HG02610 (cell line): ENCODE measurements around the gene SFXN3.

Experiments used
- ATAC-seq: cut with Tn5 transposase; IDR thresholded peaks from one replicate; pipeline ENCODE4 v1.9.1; 2021; ENCODE audit warnings: mild to moderate bottlenecking, moderate library complexity; ENCODE audit not compliant: unreplicated experiment

The SFXN3 gene

DNA sequence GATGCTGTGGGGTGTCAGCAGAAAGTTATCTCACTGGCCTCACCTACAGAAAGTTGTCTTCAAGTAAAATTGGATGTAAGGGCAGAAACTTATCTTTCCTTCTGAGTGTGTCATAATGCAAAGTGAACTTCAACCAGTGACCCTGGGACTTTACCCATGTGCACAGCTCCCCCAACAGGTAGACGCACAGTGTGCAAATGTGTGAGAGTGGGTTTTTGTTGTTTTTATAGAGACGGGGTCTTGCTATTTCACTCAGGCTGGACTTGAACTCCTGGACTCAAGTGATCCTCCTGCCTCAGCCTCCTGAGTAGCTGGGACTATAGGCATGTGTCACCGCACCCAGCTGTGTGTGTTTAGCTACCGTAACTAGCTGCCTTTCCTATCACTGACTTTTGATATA is 24.4 kb downstream of the SFXN3 start:
- no peak for ATAC-seq

DNA sequence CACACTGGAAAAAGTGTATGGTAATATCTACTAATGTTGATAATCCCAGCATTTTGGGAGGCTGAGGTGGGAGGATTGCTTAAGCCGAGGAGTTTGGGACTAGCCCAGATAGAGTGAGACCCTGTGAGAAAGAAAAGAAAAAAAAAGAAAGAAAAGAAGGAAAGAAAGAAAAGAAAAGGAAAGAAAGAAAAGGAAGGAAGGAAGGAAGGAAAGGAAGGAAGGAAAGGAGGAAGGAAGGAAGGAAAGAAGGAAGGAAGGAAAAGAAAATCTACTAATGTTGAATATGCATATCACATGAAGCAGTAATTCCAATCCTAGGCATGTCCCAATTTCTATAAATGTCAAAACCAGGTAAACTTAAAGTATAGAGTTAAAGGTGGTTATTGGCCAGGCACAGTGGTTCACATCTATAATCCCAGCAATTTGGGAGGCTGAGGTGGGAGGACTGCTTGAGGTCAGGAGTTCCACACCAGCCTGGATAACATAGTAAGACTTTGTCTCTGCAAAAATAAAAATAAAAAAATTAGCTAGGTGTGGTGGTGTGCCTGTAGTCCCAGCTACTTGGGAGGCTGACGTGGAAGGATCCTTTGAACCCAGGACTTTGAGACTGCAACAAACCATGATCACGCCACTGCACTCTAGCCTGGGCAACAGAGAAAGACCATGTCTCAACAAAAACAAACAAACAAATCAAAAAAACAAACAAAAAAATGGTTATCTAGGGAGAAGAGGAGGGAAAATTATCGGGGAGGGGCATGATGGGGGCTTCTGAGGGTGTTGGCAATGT is 25.5 kb downstream of the SFXN3 start:
- ATAC-seq = no peak

DNA sequence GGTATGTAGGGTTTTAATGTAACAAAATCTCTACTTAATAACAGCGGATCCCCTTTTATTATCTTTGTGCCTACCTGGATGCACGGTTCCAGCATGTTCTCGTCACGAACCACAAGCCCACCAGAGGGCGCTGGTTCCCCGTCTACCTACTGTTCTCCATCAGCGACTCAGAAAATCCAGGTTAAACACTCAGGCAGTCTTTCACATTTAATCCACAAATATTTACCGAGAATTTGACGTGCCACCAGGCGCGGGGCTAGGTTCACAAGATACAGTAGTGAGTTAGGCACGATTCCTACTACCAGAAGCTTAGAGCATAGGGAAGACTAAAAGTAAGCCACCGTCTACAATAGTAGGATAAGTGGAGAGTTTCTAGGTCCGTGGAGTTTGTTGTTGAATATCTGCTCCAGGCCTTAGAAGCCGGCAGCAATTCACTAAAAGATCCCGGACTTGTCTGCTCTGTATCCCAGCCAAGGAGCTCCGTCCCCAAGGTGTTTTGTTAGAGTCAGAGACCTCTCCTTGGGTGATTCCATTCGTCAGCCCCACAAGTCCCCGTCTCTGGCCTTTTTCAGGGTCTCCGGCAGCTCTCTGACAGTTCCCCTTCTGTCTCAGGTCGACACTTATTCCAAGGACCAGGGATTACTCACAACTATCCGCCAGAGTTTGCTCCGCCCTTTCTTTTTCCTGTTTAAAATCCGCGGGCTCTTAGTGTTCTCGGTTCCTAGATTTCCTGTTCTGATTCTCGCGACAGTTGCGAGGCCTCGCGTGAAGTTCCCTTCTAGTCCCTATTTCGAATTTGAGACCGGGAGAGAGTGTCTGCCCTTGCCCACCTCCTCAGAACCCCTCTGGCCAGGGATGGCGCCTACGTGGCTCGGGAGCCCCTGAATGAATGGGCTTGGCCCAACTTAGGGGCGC is 29.3 kb downstream of the SFXN3 start:
- peak; percentile 37 for ATAC-seq

GRCh38 chr10:101060951-101061623 is 30.1 kb downstream of the SFXN3 start:
- peak; percentile 58 for ATAC-seq

- ATAC-seq = no peak
Observed at GRCh38 chr10:101061624-101062231, 30.7 kb downstream of the SFXN3 start, which contains the start of gene KAZALD1. KAZALD1 (plus strand) TSS chr10:101061989; CDS start chr10:101062593, 604 bp downstream.

GRCh38 chr10:101062232-101063049 is 31.4 kb downstream of the SFXN3 start:
- ATAC-seq = peak; percentile 27

- ATAC-seq = no peak
Observed at GRCh38 chr10:101063050-101063525, 32.1 kb downstream of the SFXN3 start.

- ATAC-seq = no peak
Observed at GRCh38 chr10:101063548-101064414, 32.7 kb downstream of the SFXN3 start.

- no peak for ATAC-seq
Observed at GRCh38 chr10:101064415-101065030, 33.5 kb downstream of the SFXN3 start.

DNA sequence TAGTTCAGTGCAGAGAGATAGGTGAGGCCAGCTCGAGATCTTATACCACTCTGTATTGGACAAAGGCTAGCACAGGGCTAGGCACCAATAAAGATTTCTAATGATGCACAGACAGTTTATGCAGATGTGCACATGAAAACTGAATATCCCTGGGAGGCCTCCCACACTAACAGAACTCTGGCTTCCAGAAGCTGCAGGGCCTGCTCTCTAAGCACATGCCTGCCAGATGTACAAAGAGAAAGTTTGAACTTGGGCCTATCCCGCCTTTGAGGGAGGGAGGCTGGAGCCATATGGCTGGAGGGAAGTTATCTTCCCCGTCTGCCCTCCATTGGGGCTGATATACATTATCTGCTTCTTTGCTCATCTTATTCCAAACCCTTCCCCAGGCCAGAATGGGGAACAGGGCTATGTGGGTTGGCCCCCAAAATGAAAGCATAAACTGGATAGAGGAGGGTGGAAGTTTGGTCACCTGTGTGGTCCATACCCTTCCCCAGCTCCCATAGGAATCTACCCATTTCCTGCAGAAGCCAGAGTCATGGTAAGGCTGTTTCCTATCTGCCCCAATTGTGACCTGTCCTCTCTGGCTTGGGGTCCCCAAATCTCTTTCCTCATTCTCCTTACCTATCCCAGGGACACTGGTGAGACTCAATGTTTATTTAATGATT is 34.6 kb downstream of the SFXN3 start:
- ATAC-seq = no peak

DNA sequence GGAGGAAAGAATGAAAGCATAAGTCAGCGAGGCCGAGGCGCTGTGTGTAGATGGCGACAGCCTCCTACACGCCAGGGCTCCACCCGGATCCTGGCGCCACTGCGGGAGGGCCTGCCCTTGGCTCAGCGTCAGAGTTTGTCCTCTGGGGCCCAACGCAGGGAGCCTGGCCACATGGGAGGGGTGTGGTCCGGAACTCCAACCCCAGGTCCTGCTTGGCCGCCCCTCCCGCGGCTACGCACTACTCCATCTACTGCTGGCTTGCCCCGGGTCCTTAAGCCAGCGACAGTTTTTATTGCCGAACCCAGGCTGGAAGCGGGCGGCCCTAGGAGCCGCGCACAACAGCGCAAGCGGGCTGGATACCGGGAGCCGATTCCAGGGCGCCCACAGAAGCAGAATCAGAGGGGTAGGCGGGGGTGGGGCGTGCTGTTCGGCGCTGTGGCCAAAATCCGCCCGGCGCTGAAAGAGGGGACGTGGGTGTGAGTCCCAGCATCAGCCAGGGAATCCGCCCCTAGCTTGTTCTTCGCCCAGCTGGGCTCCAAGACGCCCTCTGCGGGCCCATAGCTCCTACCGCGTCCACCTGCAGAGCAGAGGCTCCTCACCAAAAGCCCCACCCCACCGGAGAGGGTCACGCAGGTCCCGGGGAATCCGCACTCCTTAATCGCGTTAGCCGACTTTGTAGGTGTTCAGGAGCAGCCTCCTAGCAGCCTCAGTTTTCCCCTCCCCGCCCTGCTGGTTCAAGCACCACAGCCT is 35.3 kb downstream of the SFXN3 start:
- peak; percentile 38 for ATAC-seq

DNA sequence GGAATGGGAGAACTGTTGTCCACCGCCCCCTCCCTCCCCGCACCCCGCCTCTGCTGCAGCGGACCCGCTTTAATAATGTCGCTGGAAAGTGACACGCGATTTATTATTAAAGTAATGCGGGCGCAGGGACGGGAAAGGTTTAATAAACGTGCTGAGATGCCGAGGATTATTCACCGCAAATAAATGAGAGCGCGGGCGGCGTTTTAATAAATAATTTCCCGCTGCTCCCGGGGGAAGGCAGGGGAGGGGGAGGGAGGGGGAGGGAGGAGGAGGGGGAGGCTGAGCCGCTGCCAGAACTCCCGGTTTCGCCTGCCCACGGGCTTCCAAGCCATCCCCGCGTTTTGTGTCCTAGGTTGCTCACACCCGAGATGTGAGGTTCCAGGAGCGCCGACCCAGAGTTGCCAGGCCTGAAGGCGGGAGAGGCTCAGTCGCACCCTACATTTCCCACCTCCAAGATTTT is 35.9 kb downstream of the SFXN3 start:
- ATAC-seq = no peak

GRCh38 chr10:101067356-101068083 is 36.5 kb downstream of the SFXN3 start:
- no peak for ATAC-seq

- no peak for ATAC-seq
Observed at GRCh38 chr10:101069441-101069840, 38.4 kb downstream of the SFXN3 start.

- no peak for ATAC-seq
Observed at GRCh38 chr10:101070098-101070497, 39.1 kb downstream of the SFXN3 start.

- ATAC-seq = no peak
Observed at GRCh38 chr10:101071267-101071884, 40.3 kb downstream of the SFXN3 start.
